GM18861 (cell line): ENCODE data around the gene TSBP1.
"Not testable (repeated sequence)": the region's sequence is repeated elsewhere in the genome, so short reads cannot be mapped to it uniquely, and the experiment has no call there.

Experiments
- ATAC-seq: cut with Tn5 transposase; IDR thresholded peaks from one replicate; pipeline ENCODE4 v1.9.1; 2021; ENCODE audit not compliant: unreplicated experiment

TSBP1 gene

DNA sequence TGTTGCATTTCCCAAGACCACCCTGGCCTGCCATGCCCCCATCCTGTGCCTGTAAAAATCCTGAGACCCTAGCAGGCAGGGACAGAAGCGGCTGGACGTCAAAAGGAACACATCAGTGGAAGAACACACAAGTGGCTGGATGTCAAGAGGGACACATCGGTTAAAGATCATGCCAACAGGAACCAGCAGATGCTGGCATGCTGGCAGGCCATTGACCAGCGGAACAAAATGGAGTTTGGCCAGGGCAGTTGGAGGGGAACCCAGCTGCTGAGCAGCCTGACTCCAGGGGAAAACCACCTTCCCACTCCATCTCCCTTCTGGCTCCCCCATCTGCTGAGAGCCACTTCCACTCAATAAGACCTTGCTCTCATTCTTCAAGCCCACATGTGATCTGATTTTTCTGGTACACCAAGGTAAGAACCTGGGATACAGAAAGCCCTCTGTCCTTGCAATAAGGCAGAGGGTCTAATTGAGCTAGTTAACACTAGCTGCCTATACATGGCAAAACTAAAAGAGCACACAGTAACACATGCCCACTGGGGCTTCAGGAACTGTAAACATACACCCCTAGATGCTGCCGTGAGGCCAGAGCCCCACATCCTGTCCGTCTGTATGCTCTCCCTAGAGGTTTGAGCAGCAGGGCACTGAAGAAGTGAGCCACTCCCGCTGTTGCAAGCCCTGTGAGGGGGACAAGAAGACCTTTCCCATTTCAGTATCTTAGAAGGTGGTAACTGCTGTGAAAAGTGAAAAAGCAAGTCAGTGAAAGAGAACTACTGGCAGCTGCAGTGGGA, 4.2 kb upstream of the TSBP1 start:
- peak; percentile 76 for ATAC-seq

DNA sequence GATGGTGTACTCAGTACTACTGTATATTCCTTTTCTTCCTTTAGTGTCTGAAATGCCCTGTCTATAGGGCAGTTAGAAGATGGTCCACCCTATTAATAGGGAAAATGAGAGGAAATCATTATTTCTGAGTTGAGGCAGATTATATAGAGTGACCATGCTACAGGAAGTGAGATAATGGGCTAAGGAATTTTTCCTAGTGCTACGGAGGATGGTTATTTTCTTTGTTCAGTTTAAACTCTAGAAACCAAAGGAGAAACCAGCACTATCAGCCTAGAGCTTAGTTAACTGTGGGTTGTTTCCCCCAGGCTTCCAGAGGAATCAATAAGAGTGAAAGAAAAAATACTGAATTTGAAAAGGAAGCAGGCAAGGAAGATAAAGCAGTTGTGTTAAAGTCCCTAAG, 474 bp downstream of the TSBP1 start:
- no peak for ATAC-seq

DNA sequence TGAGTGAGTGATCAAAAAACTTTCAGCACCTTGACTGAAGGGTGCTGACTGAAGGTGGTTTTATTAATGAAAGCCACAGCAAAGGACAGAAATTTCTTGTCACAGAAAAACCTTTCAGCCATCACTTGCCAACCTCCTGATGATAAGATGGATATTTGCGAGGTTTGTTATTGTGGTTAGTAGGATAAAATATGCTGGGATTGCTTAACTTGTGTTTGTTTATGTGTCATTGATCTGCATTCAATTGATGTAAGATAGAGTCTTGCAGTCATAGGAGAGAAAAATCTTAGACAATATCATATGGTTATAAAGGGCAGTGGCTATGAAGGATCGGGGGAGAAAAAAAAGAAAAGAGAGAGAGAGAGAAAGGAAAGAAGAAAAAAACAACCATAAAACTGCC, 1.2 kb downstream of the TSBP1 start:
- no peak for ATAC-seq

DNA sequence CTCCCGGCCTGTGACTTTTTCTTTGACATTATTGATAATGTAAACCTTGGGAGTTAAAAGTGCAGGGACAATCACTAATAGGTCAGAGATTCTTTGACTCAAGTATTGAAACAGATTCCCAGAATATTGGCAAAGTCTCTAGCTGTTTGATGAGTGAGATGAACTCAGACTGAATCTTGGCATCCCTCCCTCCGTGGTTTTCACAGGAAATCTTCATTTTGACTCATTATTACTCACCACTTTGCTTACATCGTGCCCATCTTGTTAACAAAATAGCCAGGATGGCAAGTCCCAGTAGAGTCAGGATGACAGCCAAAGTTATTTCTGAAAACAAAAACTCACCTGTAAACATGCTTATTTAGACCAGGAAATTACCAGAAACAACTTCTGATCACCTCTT, 2.0 kb downstream of the TSBP1 start:
- ATAC-seq = no peak

DNA sequence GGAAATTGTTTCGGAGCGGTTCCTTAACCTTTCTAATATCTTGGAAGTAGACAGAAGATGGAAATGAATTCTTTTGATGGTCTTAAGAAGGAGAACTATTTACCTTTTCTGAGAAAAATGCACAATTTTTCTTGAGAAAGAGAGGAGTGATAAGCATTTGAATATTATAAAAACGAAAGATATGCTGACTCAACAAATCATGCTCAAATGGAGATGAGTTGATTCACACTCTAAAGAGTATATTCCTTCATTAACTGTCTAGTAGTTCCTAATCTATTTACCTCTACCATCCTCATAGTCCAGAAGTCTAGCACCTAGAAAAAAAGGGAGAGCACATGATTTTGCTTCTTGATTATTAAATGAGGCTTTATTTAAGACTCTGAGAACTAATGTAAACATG, 4.1 kb downstream of the TSBP1 start:
- ATAC-seq = no peak

DNA sequence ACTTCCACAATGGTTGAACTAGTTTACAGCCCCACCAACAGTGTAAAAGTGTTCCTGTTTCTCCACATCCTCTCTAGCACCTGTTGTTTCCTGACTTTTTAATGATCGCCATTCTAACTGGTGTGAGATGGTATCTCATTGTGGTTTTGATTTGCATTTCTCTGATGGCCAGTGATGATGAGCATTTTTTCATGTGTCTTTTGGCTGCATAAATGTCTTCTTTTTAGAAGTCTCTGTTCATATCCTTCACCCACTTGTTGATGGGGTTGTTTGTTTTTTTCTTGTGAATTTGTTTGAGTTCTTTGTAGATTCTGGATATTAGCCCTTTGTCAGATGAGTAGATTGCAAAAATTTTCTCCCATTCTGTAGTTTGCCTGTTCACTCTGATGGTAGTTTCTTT, 12.5 kb downstream of the TSBP1 start:
- ATAC-seq = not testable (repeated sequence)

DNA sequence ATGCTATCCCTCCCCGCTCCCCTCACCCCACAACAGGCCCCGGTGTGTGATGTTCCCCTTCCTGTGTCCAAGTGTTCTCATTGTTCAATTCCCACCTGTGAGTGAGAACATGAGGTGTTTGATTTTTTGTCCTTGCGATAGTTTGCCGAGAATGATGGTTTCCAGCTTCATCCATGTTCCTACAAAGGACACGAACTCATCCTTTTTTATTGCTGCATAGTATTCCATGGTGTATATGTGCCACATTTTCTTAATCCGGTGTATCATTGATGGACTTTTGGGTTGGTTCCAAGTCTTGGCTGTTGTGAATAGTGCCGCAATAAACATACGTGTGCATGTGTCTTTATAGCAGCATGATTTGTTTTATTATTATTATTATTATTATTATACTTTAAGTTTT, 13.2 kb downstream of the TSBP1 start:
- ATAC-seq = not testable (repeated sequence)

DNA sequence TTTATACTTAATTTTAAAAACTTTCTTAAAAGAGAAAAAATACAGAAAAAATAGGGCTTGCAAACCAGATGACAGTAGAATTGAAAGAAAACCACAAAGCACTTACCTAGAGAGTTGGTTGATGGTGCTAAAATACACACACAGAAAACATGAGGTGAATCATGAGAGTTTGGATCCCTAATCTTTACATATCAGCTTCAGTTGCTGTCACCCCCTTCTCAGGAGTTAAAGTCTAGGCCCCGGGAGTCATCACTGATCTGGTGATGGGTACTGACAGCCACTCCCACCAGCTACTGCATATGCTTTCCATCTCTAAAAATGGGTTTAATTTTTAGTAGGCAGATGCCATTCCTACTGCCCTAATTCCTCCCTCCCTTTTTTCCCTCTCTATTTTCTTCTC, 16.7 kb downstream of the TSBP1 start:
- no peak for ATAC-seq

DNA sequence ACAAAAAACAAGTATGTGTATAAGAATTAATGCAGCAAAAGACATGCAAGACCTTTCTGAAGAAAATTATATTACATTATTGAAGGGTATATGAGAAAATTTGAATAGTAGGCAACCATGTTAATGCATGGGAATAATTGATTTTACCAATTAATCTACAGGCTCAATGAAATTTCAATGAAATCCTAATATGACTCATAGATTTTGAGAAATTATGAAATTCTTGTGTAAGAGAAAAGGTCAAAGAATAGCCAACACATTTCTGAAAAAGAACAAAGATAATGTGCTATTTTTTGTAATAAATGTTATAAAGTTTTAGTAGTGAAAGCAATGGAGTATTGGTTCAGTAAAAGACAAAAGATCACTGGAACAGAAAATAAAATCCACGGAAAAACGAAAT, 18.4 kb downstream of the TSBP1 start:
- no peak for ATAC-seq

DNA sequence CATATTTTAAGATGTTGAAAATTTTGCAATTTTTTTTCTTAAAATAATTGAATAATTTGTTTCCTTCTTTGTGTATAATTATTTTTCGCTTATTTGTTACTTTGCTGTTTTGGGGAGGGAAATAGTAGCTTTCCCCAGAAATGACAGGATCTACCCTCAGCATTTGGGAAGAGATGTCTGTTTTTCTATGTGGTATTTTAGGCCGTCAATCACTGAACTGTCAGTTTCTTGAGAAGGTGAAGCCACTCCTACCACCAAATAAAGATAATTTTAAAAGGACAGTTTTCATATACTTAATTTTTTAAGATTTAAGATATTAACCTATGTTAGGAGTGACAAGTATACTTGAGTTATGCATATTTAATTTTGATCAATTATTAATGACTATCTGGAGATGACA, 31.5 kb downstream of the TSBP1 start:
- ATAC-seq = no peak

DNA sequence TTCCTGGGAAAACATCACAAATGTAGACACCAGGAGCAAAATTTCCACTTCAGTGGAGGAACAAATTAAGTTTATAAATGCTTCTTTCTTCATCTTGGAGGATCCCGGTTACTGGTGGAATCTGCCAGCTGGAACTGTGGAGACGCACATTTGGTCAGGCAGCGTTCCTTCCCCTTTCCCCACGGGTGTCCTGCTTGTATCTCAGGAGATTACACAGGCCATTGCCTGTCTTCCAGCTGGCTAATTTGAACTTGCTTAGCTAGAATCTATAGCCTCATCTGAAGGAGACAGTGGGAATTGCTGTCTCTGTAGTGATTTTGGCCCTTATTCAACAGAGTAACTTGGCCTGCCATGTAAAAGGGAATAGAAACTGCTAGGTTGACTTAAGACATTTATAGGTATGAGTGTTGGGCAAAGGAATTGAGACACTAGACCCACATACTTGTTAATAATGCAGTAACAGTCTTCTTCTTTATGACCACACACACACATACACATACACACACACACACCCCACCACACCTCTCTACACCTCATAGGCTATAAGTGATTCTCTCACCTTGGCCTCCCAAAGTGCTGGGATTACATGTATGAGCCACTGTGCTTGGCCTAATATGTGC, 34.4 kb downstream of the TSBP1 start:
- no peak for ATAC-seq

DNA sequence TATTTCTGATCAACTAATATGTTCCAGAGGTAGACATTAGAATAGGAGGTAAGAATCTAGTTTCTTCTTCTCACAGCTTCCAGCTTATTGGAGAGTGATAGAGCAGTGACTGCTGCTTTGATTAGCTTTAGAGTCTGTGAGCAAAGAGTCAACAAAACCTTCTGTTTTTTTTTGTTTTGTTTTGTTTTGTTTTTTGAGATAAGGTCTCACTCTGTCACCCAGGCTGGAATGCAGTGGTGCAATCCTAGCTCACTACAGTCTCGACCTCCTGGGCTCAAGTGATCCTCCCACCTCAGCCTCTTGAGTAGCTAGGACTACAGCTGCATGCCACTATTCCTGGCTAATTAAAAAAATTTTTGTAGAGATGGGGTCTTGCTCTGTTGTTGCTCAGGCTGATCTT, 39.3 kb downstream of the TSBP1 start:
- ATAC-seq = no peak

DNA sequence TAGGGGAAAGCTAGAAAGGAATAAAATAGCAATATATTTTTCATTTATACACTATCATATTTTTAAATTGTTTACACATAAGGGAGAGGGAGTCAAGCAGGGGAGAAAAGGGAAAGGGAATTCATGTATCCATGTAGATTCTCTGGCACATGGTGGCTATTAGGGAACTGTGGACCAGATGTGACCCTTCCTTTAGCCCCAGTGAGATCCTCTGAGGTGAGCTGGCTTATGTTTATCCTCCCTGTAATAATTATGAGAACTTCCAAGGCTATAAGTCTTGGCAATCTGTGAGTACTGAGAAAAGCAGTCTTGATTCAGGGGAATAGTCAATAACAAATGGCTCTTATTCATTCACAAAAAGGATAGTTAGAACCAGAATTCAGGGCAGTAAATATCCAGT, 42.6 kb downstream of the TSBP1 start:
- no peak for ATAC-seq

DNA sequence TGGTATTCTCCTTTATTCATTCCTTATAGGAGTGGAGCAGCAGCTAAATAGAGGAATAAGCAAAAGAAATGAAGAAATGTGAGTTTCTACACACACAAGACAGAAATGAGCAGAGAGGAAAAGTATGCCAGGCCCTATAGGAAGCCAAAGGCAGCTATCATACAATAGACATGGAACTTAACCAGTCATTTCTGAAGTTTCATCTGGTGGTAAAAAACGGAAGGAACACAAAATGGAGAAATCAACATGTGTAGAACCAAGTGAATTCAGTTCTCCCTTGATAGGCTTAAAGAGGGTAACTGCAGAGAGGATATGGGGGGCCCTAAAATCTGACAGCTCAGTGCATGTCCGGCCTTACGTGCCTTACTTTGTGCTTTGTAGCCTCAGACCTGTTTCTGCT, 44.6 kb downstream of the TSBP1 start:
- no peak for ATAC-seq

DNA sequence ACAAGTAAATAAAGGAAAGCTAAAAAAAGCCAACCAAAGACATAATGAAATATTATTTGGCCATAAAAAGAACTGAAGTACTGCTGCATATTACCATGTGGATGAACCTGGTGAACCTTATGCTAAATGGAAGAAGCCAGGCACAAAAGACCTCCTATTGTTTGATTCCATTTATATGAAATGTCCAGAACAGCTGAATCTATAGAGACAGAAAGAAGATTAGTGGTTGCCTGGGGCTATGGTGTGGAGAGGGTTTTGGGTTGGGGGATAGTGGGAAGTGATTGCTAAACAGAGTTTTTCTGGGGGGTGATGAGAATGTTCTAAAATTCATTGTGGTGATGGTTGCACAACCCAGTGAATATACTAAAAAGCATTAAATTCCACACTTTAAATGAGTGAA, 53.2 kb downstream of the TSBP1 start:
- no peak for ATAC-seq

DNA sequence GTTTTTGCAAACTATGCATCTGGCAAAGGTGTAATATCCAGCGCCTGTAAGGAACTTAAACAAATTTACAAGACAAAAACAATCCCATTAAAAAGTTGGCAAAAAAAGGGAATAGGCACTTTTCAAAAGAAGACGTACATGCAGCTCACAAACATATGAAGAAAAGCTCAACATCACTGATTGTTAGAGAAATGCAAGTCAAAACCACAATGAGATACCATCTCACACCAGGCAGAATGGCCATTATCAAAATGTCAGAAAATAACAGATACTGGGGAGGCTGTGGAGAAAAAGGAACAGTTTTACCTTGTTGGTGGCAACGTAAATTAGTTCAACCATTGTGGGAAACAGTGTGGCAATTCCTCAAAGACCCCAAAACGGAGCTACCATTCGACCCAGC, 54.2 kb downstream of the TSBP1 start:
- no peak for ATAC-seq

DNA sequence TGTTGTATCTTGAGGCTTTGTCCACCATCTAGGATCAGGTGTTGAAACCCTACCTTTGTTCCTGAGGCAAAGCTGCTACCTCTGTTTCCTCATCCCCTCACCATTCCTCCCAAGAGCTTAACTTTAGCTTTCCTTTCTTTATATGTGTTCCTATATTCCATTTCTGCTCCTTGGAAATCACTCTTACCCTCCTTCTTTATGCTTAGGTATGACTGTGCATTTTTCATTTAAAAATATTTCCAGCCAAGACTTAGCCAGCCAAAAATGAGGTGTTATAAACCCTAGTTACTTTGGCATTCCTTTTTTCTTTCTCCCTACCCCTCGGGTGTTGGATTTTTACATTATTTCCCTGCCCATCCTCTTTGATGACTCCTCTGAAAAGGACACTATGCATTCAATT, 57.7 kb downstream of the TSBP1 start:
- no peak for ATAC-seq

DNA sequence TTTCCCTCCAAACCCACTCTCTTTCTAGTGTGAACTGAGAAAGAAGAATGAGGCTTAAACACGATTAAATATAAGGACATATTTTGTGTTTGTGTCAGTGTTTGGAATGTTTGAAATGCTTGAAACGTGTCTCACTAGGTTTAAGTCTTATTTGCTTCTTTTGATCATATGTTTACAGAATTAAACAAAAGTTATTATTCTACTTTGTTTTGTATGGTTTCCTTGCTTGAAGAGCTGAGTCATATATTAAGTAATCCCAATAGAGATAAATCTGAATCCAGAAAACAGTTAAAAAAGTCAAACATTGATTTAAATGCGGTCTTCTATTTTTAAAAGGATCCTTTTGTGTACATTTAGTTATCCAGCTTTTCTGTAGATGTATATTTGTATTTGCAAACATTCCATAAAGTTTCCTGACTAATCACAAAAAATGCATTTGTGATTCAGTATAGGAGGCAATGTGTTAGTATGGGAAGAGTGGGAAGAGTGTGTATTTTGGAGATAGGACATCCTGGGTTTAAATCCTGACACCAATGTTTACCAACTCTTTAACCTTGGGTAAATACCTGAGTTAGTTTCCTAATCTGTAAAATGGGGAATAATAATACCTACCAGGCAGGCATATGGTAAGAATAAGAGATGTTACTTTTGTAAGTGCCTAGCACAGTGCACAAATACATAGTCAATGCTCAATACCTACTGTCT, 72.9 kb downstream of the TSBP1 start:
- ATAC-seq = no peak

DNA sequence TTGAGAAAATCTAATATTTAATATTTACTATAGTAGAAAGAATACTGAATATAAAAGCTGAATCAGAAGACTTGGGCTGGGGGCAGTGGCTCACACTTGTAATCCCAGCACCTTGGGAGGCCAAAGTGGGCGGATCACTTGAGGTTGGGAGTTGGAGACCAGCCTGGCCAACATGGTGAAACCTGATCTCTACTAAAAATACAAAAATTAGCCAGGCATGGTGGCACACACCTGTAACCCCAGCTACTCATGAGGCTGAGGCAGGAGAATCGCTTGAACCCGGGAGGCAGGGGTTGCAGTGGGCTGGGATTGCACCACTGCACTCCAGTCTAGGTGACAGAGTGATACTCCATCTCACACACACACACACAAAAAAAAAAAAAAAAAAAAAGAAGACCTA, 76.7 kb downstream of the TSBP1 start:
- ATAC-seq = not testable (repeated sequence)

DNA sequence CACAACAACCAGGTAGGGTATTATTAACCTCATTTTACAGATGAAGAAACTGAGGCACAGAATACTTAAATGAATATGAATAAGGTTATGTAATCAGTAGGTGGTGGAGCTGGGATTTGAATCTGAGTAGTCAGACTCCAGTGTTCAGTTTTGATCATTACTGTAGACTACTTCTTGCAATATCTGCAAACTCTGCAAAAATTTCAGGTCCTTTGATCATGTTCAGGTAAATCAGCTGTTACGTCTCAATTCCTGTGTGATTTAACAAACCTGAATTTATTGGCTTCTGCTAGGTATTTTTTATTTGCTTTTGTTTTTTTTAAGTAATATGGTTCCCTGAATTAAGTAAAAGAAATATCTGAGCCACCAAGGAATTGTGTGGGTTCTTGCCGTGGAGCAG, 77.1 kb downstream of the TSBP1 start:
- ATAC-seq = no peak

DNA sequence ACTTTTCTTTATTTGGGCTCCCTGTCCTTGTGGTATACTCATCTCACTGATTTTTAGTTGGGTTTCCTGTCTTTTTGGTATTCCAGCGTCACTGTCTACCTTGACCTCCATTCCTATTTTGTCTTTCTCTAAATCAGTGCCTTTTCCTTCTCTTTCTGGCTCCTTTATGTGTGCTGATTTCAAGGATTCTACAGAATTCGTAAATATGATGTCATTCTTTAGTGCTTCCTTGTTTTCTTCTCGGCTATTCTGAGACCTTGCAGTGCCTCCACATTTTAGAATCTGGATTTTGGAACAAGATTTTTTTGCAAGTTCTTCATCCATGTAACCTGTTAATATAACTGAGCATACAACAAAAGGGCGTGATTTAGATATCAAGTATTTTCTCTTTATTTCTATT, 78.0 kb downstream of the TSBP1 start:
- no peak for ATAC-seq

DNA sequence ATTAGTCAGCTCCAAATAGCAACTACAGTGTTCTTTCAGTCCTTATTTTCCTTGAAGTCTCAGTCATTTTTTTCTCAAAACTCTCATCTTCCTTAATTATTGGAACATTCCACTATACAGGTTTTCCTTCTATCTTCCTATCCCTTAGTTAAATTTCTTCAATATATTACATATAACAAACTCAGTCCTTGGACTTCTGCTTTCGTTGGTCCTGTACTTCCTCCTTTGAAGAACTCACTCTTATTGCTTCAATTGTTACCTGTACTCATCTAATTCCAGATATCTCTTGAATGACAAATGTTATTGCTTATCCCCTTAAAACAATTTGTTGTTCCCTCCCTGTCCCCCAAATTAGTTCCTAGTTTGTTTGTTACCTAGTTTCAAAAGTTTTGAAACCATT, 80.2 kb downstream of the TSBP1 start:
- ATAC-seq = no peak
